Common myeloid progenitor, CD34-positive (primary cell): ENCODE measurements around the gene HMGCS2.

ENCODE experiments used
- CTCF ChIA-PET: fragments of 350-600 bp; sonication (Branson Sonifier 250); formaldehyde crosslinking; loops from one replicate; lab custom pipeline; 2021; ENCODE audit warnings: antibody characterized with exemption; lab: Charles Lee
- POLR2A ChIA-PET: fragments of 350-600 bp; sonication (Branson Sonifier 250); formaldehyde crosslinking; loops from one replicate; lab custom pipeline; 2021; ENCODE audit warnings: antibody characterized with exemption; lab: Charles Lee
- DNase-seq, 3 donors: peaks; one replicate each; pipeline versions ENCODE4 v3.0.0 to v3.0.0-alpha.2; 2013
- H3K27ac ChIP-seq, 2 experiments: 1 replicate in 1 of 2; 2 replicates in 1 of 2; pipeline ENCODE4 v1.7.0; 2013; ENCODE audit warnings: inconsistent platforms in 2 of 2, low read length in 2 of 2, mild to moderate bottlenecking in 2 of 2, low read depth in 1 of 2, moderate library complexity in 1 of 2; ENCODE audit not compliant: severe bottlenecking in 2 of 2, insufficient read depth in 1 of 2, poor library complexity in 1 of 2
- H3K27me3 ChIP-seq, 5 experiments: replicated peaks in 2 of 5; 1 replicate in 3 of 5; 2 replicates in 2 of 5; pipeline versions ENCODE4 v1.6.1 to v1.7.0; 2013; ENCODE audit warnings: low read length in 4 of 5, mild to moderate bottlenecking in 2 of 5, moderate library complexity in 2 of 5, inconsistent platforms in 1 of 5; ENCODE audit not compliant: insufficient read depth in 5 of 5, control insufficient read depth in 4 of 5
- H3K36me3 ChIP-seq, 4 experiments: 1 replicate in 2 of 4; 2 replicates in 2 of 4; pipeline versions ENCODE4 v1.6.1 to v1.7.0; 2013; ENCODE audit warnings: low read length in 3 of 4, control low read depth in 1 of 4, mild to moderate bottlenecking in 1 of 4; ENCODE audit not compliant: control insufficient read depth in 4 of 4, insufficient read depth in 4 of 4
- H3K4me1 ChIP-seq, 4 experiments: 1 replicate in 3 of 4; 2 replicates in 1 of 4; pipeline versions ENCODE4 v1.6.1 to v1.7.1; 2013; ENCODE audit warnings: low read length in 3 of 4, mild to moderate bottlenecking in 3 of 4, control low read depth in 1 of 4, inconsistent platforms in 1 of 4, moderate library complexity in 1 of 4; ENCODE audit not compliant: control insufficient read depth in 4 of 4, insufficient read depth in 4 of 4; ENCODE audit errors: control extremely low read depth in 1 of 4
- H3K4me3 ChIP-seq, 7 experiments: 1 replicate in 4 of 7; 2 replicates in 3 of 7; pipeline versions ENCODE4 v1.5.1 to v1.7.0; 2013; ENCODE audit warnings: mild to moderate bottlenecking in 7 of 7, low read length in 6 of 7, moderate library complexity in 6 of 7, inconsistent platforms in 2 of 7, low read depth in 2 of 7, control low read depth in 1 of 7; ENCODE audit not compliant: insufficient read depth in 4 of 7, control insufficient read depth in 1 of 7; ENCODE audit errors: extremely low read depth in 1 of 7
- H3K9me3 ChIP-seq, 5 experiments: 1 replicate in 4 of 5; 2 replicates in 1 of 5; pipeline versions ENCODE4 v1.6.1 to v1.7.1; 2013; ENCODE audit warnings: low read length in 4 of 5, mild to moderate bottlenecking in 2 of 5, inconsistent platforms in 1 of 5, low read depth in 1 of 5, moderate library complexity in 1 of 5; ENCODE audit not compliant: control insufficient read depth in 4 of 5, insufficient read depth in 2 of 5; ENCODE audit errors: control extremely low read depth in 1 of 5
- WGBS: methylation state at CpG from one replicate; pipeline ENCODE4 v1.1.5; 2013; ENCODE audit not compliant: insufficient coverage; 5-methylcytosine and 5-hydroxymethylcytosine counted together

The HMGCS2 gene

GRCh38 chr1:119727991-119728390, 40.7 kb downstream of the HMGCS2 start:
- Histone ChIP-seq H3K4me1 (no peaks in the 10 kb centered on the region), H3K9me3 (no peaks in the 10 kb centered on the region), H3K36me3 (peaks cover 13 to 94% (median 62%) of the 10 kb centered on the region in 4 experiments), H3K27me3 (no peaks in the 10 kb centered on the region), H3K4me3 (no peak overlapping the region), H3K27ac (no peak overlapping the region)
- no peak for DNase-seq
- CTCF ChIA-PET: interaction anchor here (1.1 to 2.9 kb wide), 5 partner anchors 12 to 17 kb away, joined by 3 to 9 read pairs (median 4); no protein-coding TSS in a partner anchor
- POLR2A ChIA-PET: no interaction called here
- WGBS: 20% methylated on average over 1 of the region's 1 CpG

GRCh38 chr1:119725626-119726025, 43.1 kb downstream of the HMGCS2 start:
- no peak overlapping the region for H3K27ac ChIP-seq
- DNase-seq: no peak
- H3K36me3 ChIP-seq: peaks cover 18 to 92% (median 54%) of the 10 kb centered on the region in 4 experiments
- H3K4me3 ChIP-seq: no peak overlapping the region
- POLR2A ChIA-PET: no interaction called here
- CTCF ChIA-PET: interaction anchor here (1.8 kb wide), 1 partner anchor 11 kb away, joined by 7 read pairs; no protein-coding TSS in a partner anchor
- H3K4me1 ChIP-seq: no peaks in the 10 kb centered on the region
- no peaks in the 10 kb centered on the region for H3K27me3 ChIP-seq
- no peaks in the 10 kb centered on the region for H3K9me3 ChIP-seq
- WGBS: 100% methylated on average over 4 of the region's 5 CpGs

GRCh38 chr1:119724611-119725218, 44.0 kb downstream of the HMGCS2 start:
- CTCF ChIA-PET: interaction anchor here (0.8 to 1.9 kb wide), 5 partner anchors 10 to 49 kb away, joined by 3 to 7 read pairs (median 4); no protein-coding TSS in a partner anchor
- 100% methylated on average over 6 of the region's 8 CpGs for WGBS
- no peak for DNase-seq
- H3K4me3 ChIP-seq: no peak overlapping the region
- peaks cover 11 to 93% (median 50%) of the 10 kb centered on the region in 4 experiments for H3K36me3 ChIP-seq
- no peaks in the 10 kb centered on the region for H3K9me3 ChIP-seq
- H3K27ac ChIP-seq: no peak overlapping the region
- no peaks in the 10 kb centered on the region for H3K27me3 ChIP-seq
- POLR2A ChIA-PET: no interaction called here
- no peaks in the 10 kb centered on the region for H3K4me1 ChIP-seq

- POLR2A ChIA-PET: no interaction called here
- no peak for DNase-seq
- Histone ChIP-seq H3K36me3 (peaks cover 11 to 75% (median 36%) of the 10 kb centered on the region in 4 experiments), H3K27me3 (no peaks in the 10 kb centered on the region), H3K9me3 (no peaks in the 10 kb centered on the region), H3K4me3 (no peak overlapping the region), H3K4me1 (no peaks in the 10 kb centered on the region), H3K27ac (no peak overlapping the region)
- 88% methylated on average over 4 of the region's 5 CpGs for WGBS
- CTCF ChIA-PET: interaction anchor here (1.0 kb wide), 1 partner anchor 10 kb away, joined by 4 read pairs; no protein-coding TSS in a partner anchor
Measured at GRCh38 chr1:119721896-119722295, 46.8 kb downstream of the HMGCS2 start.

GRCh38 chr1:119720866-119721440, 47.8 kb downstream of the HMGCS2 start:
- POLR2A ChIA-PET: no interaction called here
- WGBS: 98% methylated on average over 11 of the region's 11 CpGs
- Histone ChIP-seq H3K36me3 (peaks cover 11 to 70% (median 31%) of the 10 kb centered on the region in 4 experiments), H3K27me3 (no peaks in the 10 kb centered on the region), H3K4me1 (peaks cover 0 to 8% (median 4%) of the 10 kb centered on the region in 4 experiments), H3K27ac (no peak overlapping the region), H3K9me3 (no peaks in the 10 kb centered on the region), H3K4me3 (no peak overlapping the region)
- CTCF ChIA-PET: interaction anchor here (1.0 kb wide), 2 partner anchors 11 to 97 kb away, joined by 3 to 4 read pairs; no protein-coding TSS in a partner anchor
- no peak for DNase-seq

GRCh38 chr1:119718972-119719371, 49.7 kb downstream of the HMGCS2 start:
- 100% methylated on average over 3 of the region's 3 CpGs for WGBS
- POLR2A ChIA-PET: no interaction called here
- CTCF ChIA-PET: no interaction called here
- Histone ChIP-seq H3K36me3 (peaks cover 7 to 50% (median 21%) of the 10 kb centered on the region in 4 experiments), H3K4me3 (no peak overlapping the region), H3K27me3 (no peaks in the 10 kb centered on the region), H3K4me1 (peaks cover 0 to 24% (median 18%) of the 10 kb centered on the region in 4 experiments), H3K27ac (no peak overlapping the region), H3K9me3 (no peaks in the 10 kb centered on the region)
- DNase-seq: no peak

- no peak for DNase-seq
- ChIA-PET CTCF (interaction anchor here (1.3 to 1.4 kb wide), 2 partner anchors 16 to 42 kb away, joined by 3 to 5 read pairs; no protein-coding TSS in a partner anchor), POLR2A (no interaction called here)
- Histone ChIP-seq H3K9me3 (no peaks in the 10 kb centered on the region), H3K4me3 (no peak overlapping the region), H3K27me3 (no peaks in the 10 kb centered on the region), H3K36me3 (peaks cover 1 to 44% (median 18%) of the 10 kb centered on the region in 4 experiments), H3K27ac (no peak overlapping the region), H3K4me1 (peaks cover 0 to 30% (median 23%) of the 10 kb centered on the region in 4 experiments)
Measured at GRCh38 chr1:119718409-119718808, 50.3 kb downstream of the HMGCS2 start.
